SHP77 (cell line): ENCODE data around the gene NEO1.

Experiments
- DNase-seq, 2 experiments: peaks; one replicate each; lab custom pipeline; 2025; lab: John Stamatoyannopoulos, UW

The NEO1 gene

GRCh38 chr15:73031648-73032047 lies 20.6 kb upstream of the NEO1 start:
- DNase-seq, result no peak

- no peak for DNase-seq
These were observed 18.7 kb upstream of the NEO1 start for GRCh38 chr15:73033611-73034010.

- DNase-seq, result no peak
These were observed 18.0 kb upstream of the NEO1 start for GRCh38 chr15:73034221-73034620.

GRCh38 chr15:73035221-73035620 lies 17.0 kb upstream of the NEO1 start:
- no peak for DNase-seq

GRCh38 chr15:73038220-73038619 lies 14.0 kb upstream of the NEO1 start:
- DNase-seq, result no peak

- no peak for DNase-seq
These were observed 6.2 kb upstream of the NEO1 start for GRCh38 chr15:73046073-73046472.

GRCh38 chr15:73047882-73048281 lies 4.4 kb upstream of the NEO1 start:
- DNase-seq, result no peak

GRCh38 chr15:73048624-73049295 lies 3.5 kb upstream of the NEO1 start:
- DNase-seq, result no peak

- DNase-seq, result no peak
These were observed 2.6 kb upstream of the NEO1 start for GRCh38 chr15:73049564-73050215.

- DNase-seq, result no peak
These were observed 1.5 kb upstream of the NEO1 start for GRCh38 chr15:73050561-73051295.

- DNase-seq, result peak in 1 of 2 experiments; percentile 54
These were observed 864 bp upstream of the NEO1 start for GRCh38 chr15:73051391-73051806.

GRCh38 chr15:73052653-73053397 lies 562 bp downstream of the NEO1 start:
- peak; percentile 82 to 86 for DNase-seq

- DNase-seq, result no peak
These were observed 1.1 kb downstream of the NEO1 start for GRCh38 chr15:73053398-73053723.

GRCh38 chr15:73054417-73054953 lies 2.2 kb downstream of the NEO1 start:
- DNase-seq, result no peak

GRCh38 chr15:73056460-73056859 lies 4.2 kb downstream of the NEO1 start:
- no peak for DNase-seq

- DNase-seq, result no peak
These were observed 6.2 kb downstream of the NEO1 start for GRCh38 chr15:73058437-73058836.

GRCh38 chr15:73065114-73065513 lies 12.9 kb downstream of the NEO1 start:
- DNase-seq, result no peak

- no peak for DNase-seq
These were observed 16.8 kb downstream of the NEO1 start for GRCh38 chr15:73069109-73069508.

GRCh38 chr15:73072894-73073293 lies 20.6 kb downstream of the NEO1 start:
- DNase-seq, result no peak

- DNase-seq, result no peak
These were observed 22.0 kb downstream of the NEO1 start for GRCh38 chr15:73074241-73074640.

GRCh38 chr15:73075160-73075859 lies 23.0 kb downstream of the NEO1 start:
- DNase-seq, result no peak

- no peak for DNase-seq
These were observed 26.0 kb downstream of the NEO1 start for GRCh38 chr15:73078291-73078690.
